GM12891 (cell line): ENCODE data around the gene FBLN5.

ENCODE experiments used
- POLR2A ChIP-seq: IDR thresholded peaks from 2 replicates; pipeline ENCODE4 v1.6.1; 2011; ENCODE audit warnings: low read depth, low read length, control low read depth
- POLR2AphosphoS5 ChIP-seq: IDR thresholded peaks from 2 replicates; pipeline ENCODE4 v1.6.1; 2011; ENCODE audit warnings: low read depth, low read length, control low read depth
- SPI1 ChIP-seq: IDR thresholded peaks from 2 replicates; pipeline ENCODE4 v1.6.1; 2011; ENCODE audit warnings: low read depth, low read length, control low read depth
- TAF1 ChIP-seq: IDR thresholded peaks from 2 replicates; pipeline ENCODE4 v1.6.1; 2011; ENCODE audit warnings: low read depth, low read length, control low read depth

DNA sequence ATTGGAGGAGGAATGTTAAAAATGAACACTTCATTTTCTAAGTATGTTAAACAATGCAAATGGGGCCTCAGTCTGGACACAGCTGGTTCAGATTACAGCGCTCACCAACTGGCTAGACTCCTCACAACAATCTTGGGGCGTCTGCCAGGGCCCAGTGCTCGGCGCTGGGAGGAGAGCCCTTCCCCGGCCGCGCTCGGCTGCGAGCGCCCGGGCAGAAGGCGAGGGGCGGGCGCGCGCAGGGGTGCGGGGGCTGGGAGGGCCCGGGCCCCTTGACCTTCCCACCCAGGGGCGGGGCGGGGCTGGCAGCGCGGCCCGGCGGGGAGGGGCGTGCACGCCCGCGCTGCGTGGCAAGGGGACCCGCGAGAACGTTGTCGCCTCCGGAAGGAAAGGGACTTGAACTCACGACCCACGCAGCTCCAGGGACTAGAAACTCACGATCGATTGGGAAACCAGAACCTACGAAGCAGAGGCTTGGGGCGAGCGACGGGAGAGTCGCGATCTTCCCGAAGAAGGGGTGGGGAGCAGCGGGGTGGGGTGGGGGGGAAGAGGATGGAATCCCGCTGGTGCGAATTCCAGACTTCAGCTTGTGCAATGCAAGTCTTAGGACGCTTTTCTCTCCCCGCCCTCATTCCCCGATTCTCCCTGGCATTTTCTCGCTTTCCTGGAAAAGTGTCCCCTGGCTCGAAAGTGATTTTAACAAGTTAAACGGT, at the start of gene FBLN5:
- TF ChIP-seq POLR2A (no peak), SPI1 (no peak), TAF1 (no peak), POLR2AphosphoS5 (no peak)
